ENCODE data around the gene MINAR1. TPM values are rescaled to one million over a fixed set of nuclear protein-coding genes. Genes with fewer than 3 reads are reported as not detected.

The MINAR1 gene
- total and polyA plus RNA-seq, 7 donors = 0.03 to 0.23 (median 0.10) TPM; not detected in 1

DNA sequence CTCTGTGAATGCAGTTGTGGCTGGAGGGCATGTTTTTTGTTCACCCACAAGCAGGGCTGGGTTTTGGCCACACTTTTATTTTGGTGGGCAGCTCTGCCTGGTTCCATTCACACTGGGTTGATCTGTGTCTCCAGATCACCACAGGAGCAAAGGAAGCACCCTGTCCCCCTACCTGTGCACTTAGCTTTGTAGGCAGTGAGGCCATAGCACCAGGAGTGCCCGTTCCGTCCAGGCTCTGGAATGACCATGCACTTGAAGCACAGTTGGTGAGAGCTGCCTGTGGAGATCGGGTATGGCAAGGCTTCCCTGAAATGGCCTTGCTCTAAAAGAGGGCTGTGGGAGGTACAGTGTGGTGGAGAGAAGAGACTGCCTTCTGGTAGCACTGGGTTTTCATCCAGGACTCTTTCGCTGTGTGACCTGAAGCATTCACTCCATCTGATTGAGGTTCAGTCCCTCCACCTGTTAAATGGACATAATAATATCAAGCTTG, 31.7 kb downstream of the MINAR1 start:
- no peaks in the 10 kb centered on the region for H3K27me3 ChIP-seq (ENCODE audit: insufficient read depth in 3 of 3, low read length in 2 of 3)
- 85 to 93% (median 92%) methylated on average over 4 of the region's 4 CpGs for WGBS, 3 donors
- H3K27ac ChIP-seq = no peak overlapping the region
- H3K4me3 ChIP-seq = no peak overlapping the region
- TF ChIP-seq, protein P1, sequence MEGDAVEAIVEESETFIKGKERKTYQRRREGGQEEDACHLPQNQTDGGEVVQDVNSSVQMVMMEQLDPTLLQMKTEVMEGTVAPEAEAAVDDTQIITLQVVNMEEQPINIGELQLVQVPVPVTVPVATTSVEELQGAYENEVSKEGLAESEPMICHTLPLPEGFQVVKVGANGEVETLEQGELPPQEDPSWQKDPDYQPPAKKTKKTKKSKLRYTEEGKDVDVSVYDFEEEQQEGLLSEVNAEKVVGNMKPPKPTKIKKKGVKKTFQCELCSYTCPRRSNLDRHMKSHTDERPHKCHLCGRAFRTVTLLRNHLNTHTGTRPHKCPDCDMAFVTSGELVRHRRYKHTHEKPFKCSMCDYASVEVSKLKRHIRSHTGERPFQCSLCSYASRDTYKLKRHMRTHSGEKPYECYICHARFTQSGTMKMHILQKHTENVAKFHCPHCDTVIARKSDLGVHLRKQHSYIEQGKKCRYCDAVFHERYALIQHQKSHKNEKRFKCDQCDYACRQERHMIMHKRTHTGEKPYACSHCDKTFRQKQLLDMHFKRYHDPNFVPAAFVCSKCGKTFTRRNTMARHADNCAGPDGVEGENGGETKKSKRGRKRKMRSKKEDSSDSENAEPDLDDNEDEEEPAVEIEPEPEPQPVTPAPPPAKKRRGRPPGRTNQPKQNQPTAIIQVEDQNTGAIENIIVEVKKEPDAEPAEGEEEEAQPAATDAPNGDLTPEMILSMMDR (IDR thresholded peaks at IDR 0.05) = no peak
- H3K4me1 ChIP-seq = no peaks in the 10 kb centered on the region
- no peaks in the 10 kb centered on the region for H3K36me3 ChIP-seq (ENCODE audit: insufficient read depth in 1 of 2, low read depth in 1 of 2)
- intact Hi-C loops (cut with DNase I) = no loop called here
- DNase-seq (no peak), ATAC-seq (no peak)
- H3K9me3 ChIP-seq = no peaks in the 10 kb centered on the region

DNA sequence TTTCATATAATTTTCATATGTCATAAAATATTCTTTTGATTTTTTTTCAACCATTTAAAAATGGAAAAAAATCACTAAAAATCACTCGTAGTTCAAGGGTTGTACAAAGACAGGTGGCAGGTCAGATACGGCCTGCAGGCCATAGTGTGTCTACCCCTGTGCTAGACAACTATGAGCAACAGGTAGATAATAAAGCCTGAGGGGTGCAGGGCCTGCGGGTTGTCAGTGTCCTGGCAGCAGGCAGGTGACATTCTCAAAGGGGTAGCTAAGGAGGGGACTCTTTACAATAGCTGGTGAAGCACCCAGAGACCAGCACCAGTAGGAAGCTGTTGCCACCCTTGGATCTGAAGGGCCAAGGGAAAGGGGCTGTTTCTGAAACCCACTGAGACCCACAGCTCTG, 34.4 kb downstream of the MINAR1 start:
- intact Hi-C loops (cut with DNase I) = no loop called here

DNA sequence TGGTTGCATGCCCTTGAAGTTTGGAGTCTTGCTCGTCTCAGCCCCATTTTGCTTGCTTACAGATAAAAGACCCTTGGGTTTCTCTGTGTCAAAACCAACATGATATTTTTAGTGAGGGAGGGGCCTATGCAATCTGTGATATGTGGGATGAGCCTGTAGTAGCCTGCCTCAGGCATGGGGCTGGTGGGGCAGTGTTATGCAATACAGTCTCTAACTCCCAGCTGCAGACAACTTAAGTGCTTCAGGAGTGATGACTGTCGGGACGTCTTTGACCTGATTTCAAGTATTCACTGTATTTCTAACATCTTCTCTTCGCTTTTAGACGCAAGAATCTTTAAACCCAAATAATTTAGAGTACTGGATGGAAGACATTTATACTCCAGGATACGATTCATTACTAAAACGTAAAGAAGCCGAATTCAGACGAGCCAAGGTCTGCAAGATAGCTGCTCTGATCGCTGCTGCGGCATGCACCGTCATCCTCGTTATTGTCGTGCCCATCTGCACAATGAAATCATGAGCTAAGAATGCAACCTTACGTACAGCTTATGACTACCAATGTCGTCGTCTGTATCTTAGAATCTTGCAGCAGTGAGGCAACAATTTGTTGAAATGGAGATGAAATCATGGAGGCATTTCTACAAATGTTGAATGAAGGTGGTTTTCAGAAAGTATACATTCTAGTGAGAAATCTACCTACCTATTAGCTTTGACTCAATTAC, 35.9 kb downstream of the MINAR1 start:
- H3K36me3 ChIP-seq (ENCODE audit: insufficient read depth in 1 of 2, low read depth in 1 of 2) = no peaks in the 10 kb centered on the region
- no peak for ATAC-seq
- no peaks in the 10 kb centered on the region for H3K27me3 ChIP-seq (ENCODE audit: insufficient read depth in 3 of 3, low read length in 2 of 3)
- no peak overlapping the region for H3K27ac ChIP-seq
- no peak for DNase-seq
- H3K4me1 ChIP-seq = no peaks in the 10 kb centered on the region
- H3K4me3 ChIP-seq = no peak overlapping the region
- TF ChIP-seq, protein P1 (IDR thresholded peaks at IDR 0.05) = no peak
- H3K9me3 ChIP-seq = no peaks in the 10 kb centered on the region
- WGBS, 3 donors = 90 to 91% (median 90%) methylated on average over 17 of the region's 17 CpGs
- intact Hi-C loops (cut with DNase I) = no loop called here

More for the DNA sequence above, 34.4 kb downstream of the MINAR1 start:
- no peaks in the 10 kb centered on the region for H3K27me3 ChIP-seq (ENCODE audit: insufficient read depth in 3 of 3, low read length in 2 of 3)
- no peak for ATAC-seq
- DNase-seq = no peak
- no peak overlapping the region for H3K27ac ChIP-seq
- H3K36me3 ChIP-seq (ENCODE audit: insufficient read depth in 1 of 2, low read depth in 1 of 2) = no peaks in the 10 kb centered on the region
- no peaks in the 10 kb centered on the region for H3K9me3 ChIP-seq
- TF ChIP-seq, protein P1 (IDR thresholded peaks at IDR 0.05) = no peak
- WGBS, 3 donors = 91 to 92% (median 91%) methylated on average over 3 of the region's 3 CpGs
- no peak overlapping the region for H3K4me3 ChIP-seq
- no peaks in the 10 kb centered on the region for H3K4me1 ChIP-seq

DNA sequence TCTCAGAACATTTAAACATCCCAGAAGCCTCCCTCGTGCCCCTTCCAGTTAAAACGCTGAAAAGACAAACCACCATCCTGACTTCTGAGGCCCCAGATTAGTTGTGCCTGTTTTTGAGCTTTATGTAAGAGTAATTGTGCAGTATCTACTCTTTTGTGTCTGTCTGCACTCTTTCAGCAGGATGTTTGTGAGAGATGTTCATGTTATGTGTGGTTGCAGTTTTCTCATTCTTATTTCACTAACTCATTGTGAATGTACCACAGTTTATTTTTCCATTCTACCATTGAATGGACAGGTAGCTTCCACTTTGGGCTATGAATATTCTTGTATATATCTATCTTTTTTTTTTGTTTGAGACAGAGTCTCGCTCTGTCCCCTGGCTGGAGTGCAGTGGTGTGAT, 40.3 kb downstream of the MINAR1 start:
- no peak for DNase-seq
- 77 to 85% (median 78%) methylated on average over 3 of the region's 3 CpGs for WGBS, 3 donors
- intact Hi-C loops (cut with DNase I) = no loop called here
- peaks cover 0 to 3% (median 0%) of the 10 kb centered on the region in 3 donors for H3K27me3 ChIP-seq (ENCODE audit: insufficient read depth in 3 of 3, low read length in 2 of 3)
- H3K36me3 ChIP-seq (ENCODE audit: insufficient read depth in 1 of 2, low read depth in 1 of 2) = no peaks in the 10 kb centered on the region
- TF ChIP-seq, protein P1 (IDR thresholded peaks at IDR 0.05) = no peak
- no peak for ATAC-seq
- no peaks in the 10 kb centered on the region for H3K4me1 ChIP-seq
- no peak overlapping the region for H3K4me3 ChIP-seq
- no peak overlapping the region for H3K27ac ChIP-seq
- no peaks in the 10 kb centered on the region for H3K9me3 ChIP-seq

All from psoas muscle (tissue), 8 donors.